GM12891 (cell line): Measurements from ENCODE around the gene WNT7B.

Experiments used
- PAX5 ChIP-seq: IDR thresholded peaks from 2 replicates; pipeline ENCODE4 v1.6.1; 2011; ENCODE audit warnings: low read length, moderate library complexity, mild to moderate bottlenecking; ENCODE audit not compliant: insufficient read depth, severe bottlenecking
- POLR2A ChIP-seq: IDR thresholded peaks from 2 replicates; pipeline ENCODE4 v1.6.1; 2011; ENCODE audit warnings: low read depth, low read length, control low read depth
- POLR2AphosphoS5 ChIP-seq: IDR thresholded peaks from 2 replicates; pipeline ENCODE4 v1.6.1; 2011; ENCODE audit warnings: low read depth, low read length, control low read depth
- POU2F2 ChIP-seq: IDR thresholded peaks from 2 replicates; pipeline ENCODE4 v1.6.1; 2011; ENCODE audit warnings: low read depth, mild to moderate bottlenecking, control low read depth, low read length, moderate library complexity
- SPI1 ChIP-seq: IDR thresholded peaks from 2 replicates; pipeline ENCODE4 v1.6.1; 2011; ENCODE audit warnings: low read depth, low read length, control low read depth
- TAF1 ChIP-seq: IDR thresholded peaks from 2 replicates; pipeline ENCODE4 v1.6.1; 2011; ENCODE audit warnings: low read depth, low read length, control low read depth

DNA sequence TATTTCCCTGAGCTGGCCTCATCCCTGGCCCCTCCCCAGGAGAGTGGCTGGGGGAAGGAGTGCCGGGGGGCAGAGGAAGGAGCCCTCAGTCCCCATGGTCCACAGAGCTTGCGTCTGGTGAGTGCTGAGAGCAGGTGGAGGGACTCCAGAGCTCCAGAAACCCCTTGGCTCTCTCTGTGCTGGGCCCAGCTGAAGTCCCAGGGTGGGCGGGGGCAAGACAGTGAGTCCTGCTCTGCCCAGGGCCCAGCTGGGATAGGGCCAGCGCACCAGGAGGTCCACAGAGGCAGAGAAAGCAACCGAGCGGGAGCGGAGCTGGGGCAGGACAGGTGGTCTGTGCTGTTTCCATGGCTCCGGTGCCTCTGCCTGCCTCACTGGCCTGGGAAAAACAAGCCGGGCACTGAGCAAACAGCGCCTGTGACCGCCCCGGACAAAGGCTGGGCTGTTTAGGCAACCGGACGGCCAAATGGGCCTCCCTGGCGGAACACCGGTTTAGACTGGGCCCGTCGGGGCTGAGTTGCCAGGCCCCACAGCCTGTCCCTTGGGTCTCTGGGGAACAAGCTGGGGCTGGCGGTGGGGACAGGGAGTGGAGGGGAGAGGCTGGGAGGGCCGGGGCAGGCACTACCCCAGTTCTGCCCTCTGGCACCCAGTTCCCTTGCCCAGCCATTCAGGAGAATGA, 34.1 kb upstream of the WNT7B start:
- TF ChIP-seq POU2F2: no peak
- no peak for TF ChIP-seq TAF1
- TF ChIP-seq POLR2AphosphoS5: no peak
- no peak for TF ChIP-seq POLR2A
- no peak for TF ChIP-seq SPI1
- no peak for TF ChIP-seq PAX5
